Central memory CD8-positive, alpha-beta T cell (primary cell): ENCODE data around the gene OR52A1.

Experiments used
- ATAC-seq: fragments of 150-1000 bp; cut with Tn5 transposase; replicated peaks from 2 replicates; pipeline ENCODE4 v1.10.0; 2022; ENCODE audit warnings: mild to moderate bottlenecking, moderate FRiP score, moderate number of reproducible peaks; ENCODE audit not compliant: poor library complexity, severe bottlenecking; ENCODE audit errors: extremely low read depth
- DNase-seq, 2 donors: peaks; one replicate each; pipeline ENCODE4 v3.0.0; 2021; ENCODE audit warnings: low spot score in 2 of 2
- H3K27ac Mint-ChIP-seq: one replicate; pipeline ENCODE4 v1.8.0; 2022; ENCODE audit warnings: low read depth, mild to moderate bottlenecking, moderate library complexity, mixed read lengths
- H3K27me3 Mint-ChIP-seq: one replicate; pipeline ENCODE4 v1.8.0; 2022; ENCODE audit warnings: mixed read lengths
- H3K36me3 Mint-ChIP-seq: one replicate; pipeline ENCODE4 v1.8.0; 2022; ENCODE audit warnings: mild to moderate bottlenecking, moderate library complexity, mixed read lengths; ENCODE audit not compliant: insufficient read depth
- H3K4me1 Mint-ChIP-seq: one replicate; pipeline ENCODE4 v1.8.0; 2022; ENCODE audit warnings: mixed read lengths
- H3K4me3 Mint-ChIP-seq: one replicate; pipeline ENCODE4 v1.8.0; 2022; ENCODE audit warnings: mild to moderate bottlenecking, moderate library complexity, mixed read lengths
- H3K9me3 Mint-ChIP-seq: one replicate; pipeline ENCODE4 v1.8.0; 2022; ENCODE audit warnings: mixed read lengths

OR52A1 gene

GRCh38 chr11:5124891-5125620 lies 29.5 kb downstream of the OR52A1 start:
- DNase-seq (no peak), ATAC-seq (no peak)

GRCh38 chr11:5123802-5124521 lies 30.6 kb downstream of the OR52A1 start:
- no peaks in the 10 kb centered on the region for H3K4me1 Mint-ChIP-seq
- H3K27ac Mint-ChIP-seq = no peak overlapping the region
- DNase-seq (no peak), ATAC-seq (no peak)
- no peak overlapping the region for H3K4me3 Mint-ChIP-seq
- no peaks in the 10 kb centered on the region for H3K9me3 Mint-ChIP-seq
- H3K36me3 Mint-ChIP-seq = no peaks in the 10 kb centered on the region
- peaks cover 29% of the 10 kb centered on the region for H3K27me3 Mint-ChIP-seq

More at GRCh38 chr11:5124891-5125620, 29.5 kb downstream of the OR52A1 start:
- no peaks in the 10 kb centered on the region for H3K4me1 Mint-ChIP-seq
- H3K9me3 Mint-ChIP-seq = no peaks in the 10 kb centered on the region
- H3K36me3 Mint-ChIP-seq = no peaks in the 10 kb centered on the region
- H3K27me3 Mint-ChIP-seq = peaks cover 23% of the 10 kb centered on the region
- no peak overlapping the region for H3K4me3 Mint-ChIP-seq
- no peak overlapping the region for H3K27ac Mint-ChIP-seq

- H3K4me1 Mint-ChIP-seq = no peaks in the 10 kb centered on the region
- H3K27ac Mint-ChIP-seq = no peak overlapping the region
- ATAC-seq = no peak
- DNase-seq = no peak
- no peak overlapping the region for H3K4me3 Mint-ChIP-seq
- H3K27me3 Mint-ChIP-seq = peaks cover 54% of the 10 kb centered on the region
- peaks cover 5% of the 10 kb centered on the region for H3K9me3 Mint-ChIP-seq
- H3K36me3 Mint-ChIP-seq = no peaks in the 10 kb centered on the region
Measured at GRCh38 chr11:5118893-5119292, 35.7 kb downstream of the OR52A1 start.

- Mint-ChIP-seq H3K4me1 (no peaks in the 10 kb centered on the region), H3K27me3 (peaks cover 42% of the 10 kb centered on the region), H3K36me3 (no peaks in the 10 kb centered on the region), H3K9me3 (peaks cover 5% of the 10 kb centered on the region), H3K4me3 (no peak overlapping the region), H3K27ac (no peak overlapping the region)
- DNase-seq (no peak), ATAC-seq (no peak)
Measured at GRCh38 chr11:5117588-5117987, 37.0 kb downstream of the OR52A1 start.

- Mint-ChIP-seq H3K27me3 (peaks cover 42% of the 10 kb centered on the region), H3K27ac (no peak overlapping the region)
- ATAC-seq = no peak
Measured at GRCh38 chr11:5115339-5115738, 39.2 kb downstream of the OR52A1 start.

GRCh38 chr11:5107285-5107684 lies 47.3 kb downstream of the OR52A1 start:
- peaks cover 21% of the 10 kb centered on the region for H3K27me3 Mint-ChIP-seq
- no peak overlapping the region for H3K27ac Mint-ChIP-seq
- peaks cover 6% of the 10 kb centered on the region for H3K9me3 Mint-ChIP-seq
- H3K36me3 Mint-ChIP-seq = no peaks in the 10 kb centered on the region
- H3K4me3 Mint-ChIP-seq = no peak overlapping the region
- DNase-seq = no peak
- H3K4me1 Mint-ChIP-seq = no peaks in the 10 kb centered on the region
- ATAC-seq = no peak

More at GRCh38 chr11:5115339-5115738, 39.2 kb downstream of the OR52A1 start:
- no peaks in the 10 kb centered on the region for H3K36me3 Mint-ChIP-seq
- H3K4me1 Mint-ChIP-seq = no peaks in the 10 kb centered on the region
- peaks cover 5% of the 10 kb centered on the region for H3K9me3 Mint-ChIP-seq
- no peak for DNase-seq
- H3K4me3 Mint-ChIP-seq = no peak overlapping the region

- Mint-ChIP-seq H3K9me3 (peaks cover 6% of the 10 kb centered on the region), H3K4me1 (no peaks in the 10 kb centered on the region), H3K27me3 (peaks cover 23% of the 10 kb centered on the region), H3K4me3 (no peak overlapping the region), H3K27ac (no peak overlapping the region), H3K36me3 (no peaks in the 10 kb centered on the region)
- no peak for DNase-seq
- no peak for ATAC-seq
Measured at GRCh38 chr11:5103066-5103465, 51.5 kb downstream of the OR52A1 start.

GRCh38 chr11:5102246-5102645 lies 52.3 kb downstream of the OR52A1 start:
- no peaks in the 10 kb centered on the region for H3K4me1 Mint-ChIP-seq
- H3K4me3 Mint-ChIP-seq = no peak overlapping the region
- no peak overlapping the region for H3K27ac Mint-ChIP-seq
- DNase-seq (no peak), ATAC-seq (no peak)
- H3K27me3 Mint-ChIP-seq = peaks cover 23% of the 10 kb centered on the region
- H3K9me3 Mint-ChIP-seq = peaks cover 6% of the 10 kb centered on the region
- no peaks in the 10 kb centered on the region for H3K36me3 Mint-ChIP-seq

- Mint-ChIP-seq H3K27me3 (no peaks in the 10 kb centered on the region), H3K36me3 (no peaks in the 10 kb centered on the region), H3K4me3 (no peak overlapping the region), H3K9me3 (peaks cover 5% of the 10 kb centered on the region), H3K4me1 (no peaks in the 10 kb centered on the region), H3K27ac (no peak overlapping the region)
- ATAC-seq (no peak), DNase-seq (no peak)
Measured at GRCh38 chr11:5096011-5096410, 58.5 kb downstream of the OR52A1 start.
